K562 (cell line): Measurements from ENCODE around the gene KRT82. TPM values are rescaled to one million over a fixed set of nuclear protein-coding genes. Genes with fewer than 3 reads are reported as not detected.

Experiments used
- ATAC-seq: fragments of 200-7000 bp; cut with Tn5 transposase; 3 replicates; pipeline ENCODE4 v1.9.1; 2020; ENCODE audit warnings: moderate library complexity
- BruUV-seq: library from RNA; stranded (reverse); fragments of 400-500 nt; replicated peaks from 2 replicates; lab custom pipeline; 2021; lab: Mats Ljungman, UMichigan
- CTCF ChIA-PET: fragments of 300-600 bp; formaldehyde crosslinking; extraction: SDS; loops from one replicate; lab custom pipeline; 2021; ENCODE audit warnings: low intra/inter-chr PET ratio; lab: Yijun Ruan, JAX
- POLR2A ChIA-PET: fragments of 300-600, 350-650 bp; sonication (Branson Sonifier 250); formaldehyde crosslinking; extraction: SDS; loops from one replicate; lab custom pipeline; 2021; ENCODE audit warnings: antibody characterized with exemption, inconsistent platforms; lab: Yijun Ruan, JAX
- DNase-seq, 4 experiments: peaks; one replicate each; pipeline versions ENCODE4 v3.0.0 to v3.0.0-alpha.2; 2011 to 2018; ENCODE audit warnings: low spot score in 3 of 4, mixed read lengths in 3 of 4; ENCODE audit errors: extremely low read depth in 1 of 4
- FAIRE-seq: peaks from 2 replicates; lab custom pipeline; 2011; peaks lifted over from hg19 to GRCh38; lab: Jason Lieb, UNC
- H2AFZ ChIP-seq: 2 replicates; pipeline ENCODE4 v1.6.0; 2011; ENCODE audit warnings: low read depth, low read length, control low read depth, inconsistent platforms
- H3K27ac ChIP-seq: fragments of 200-600 bp; 3 replicates; pipeline ENCODE4 v1.8.0; 2011; ENCODE audit warnings: low read depth, mild to moderate bottlenecking, control low read depth, inconsistent platforms, low read length, moderate library complexity, mixed read lengths; ENCODE audit errors: extremely low read depth
- H3K27me3 ChIP-seq, 2 experiments: fragments of 300-600 bp in 1 of 2; 2 replicates in 1 of 2; 3 replicates in 1 of 2; pipeline versions ENCODE4 v1.6.0 to v1.8.0; 2011; ENCODE audit warnings: inconsistent platforms in 2 of 2, low read length in 2 of 2, mild to moderate bottlenecking in 1 of 2, mixed read lengths in 1 of 2, moderate library complexity in 1 of 2; ENCODE audit not compliant: control insufficient read depth in 2 of 2, insufficient read depth in 2 of 2
- H3K36me3 ChIP-seq: fragments of 300-600 bp; 3 replicates; pipeline ENCODE4 v1.8.0; 2011; ENCODE audit warnings: mild to moderate bottlenecking, low read length, inconsistent platforms; ENCODE audit not compliant: control insufficient read depth, insufficient read depth
- H3K4me1 ChIP-seq, 2 experiments: fragments of 200-600 bp in 1 of 2; replicated peaks in 1 of 2; 2 replicates in 1 of 2; 3 replicates in 1 of 2; pipeline versions ENCODE4 v1.5.1 to v1.8.0; 2011; ENCODE audit warnings: inconsistent platforms in 2 of 2, low read length in 2 of 2, mild to moderate bottlenecking in 1 of 2, mixed read lengths in 1 of 2, moderate library complexity in 1 of 2; ENCODE audit not compliant: control insufficient read depth in 2 of 2, insufficient read depth in 2 of 2
- H3K4me2 ChIP-seq: 2 replicates; pipeline ENCODE4 v1.6.1; 2011; ENCODE audit warnings: low read length, control low read depth, inconsistent platforms, mixed read lengths; ENCODE audit not compliant: insufficient read depth
- H3K4me3 ChIP-seq: fragments of 200-600 bp; sonication (generic), shearing (Covaris generic); 2 replicates; pipeline ENCODE4 v1.5.1; 2016; ENCODE audit warnings: control low read depth, inconsistent platforms
- H3K79me2 ChIP-seq: fragments of 200-600 bp; 3 replicates; pipeline ENCODE4 v1.8.0; 2011; ENCODE audit warnings: low read length, inconsistent platforms; ENCODE audit not compliant: control insufficient read depth, insufficient read depth
- H3K9ac ChIP-seq, 2 experiments: 2 replicates each; pipeline versions ENCODE4 v1.6.0 to v1.6.1; 2011; ENCODE audit warnings: low read depth in 2 of 2, low read length in 2 of 2, control low read depth in 1 of 2, inconsistent platforms in 1 of 2, mild to moderate bottlenecking in 1 of 2, mixed read lengths in 1 of 2; ENCODE audit not compliant: insufficient read depth in 1 of 2
- H3K9me1 ChIP-seq: one replicate; pipeline ENCODE4 v1.6.0; 2011; ENCODE audit warnings: inconsistent platforms, mild to moderate bottlenecking, low read length, moderate library complexity; ENCODE audit not compliant: control insufficient read depth, insufficient read depth
- H3K9me3 ChIP-seq: replicated peaks from 2 replicates; pipeline ENCODE4 v1.5.1; 2011; ENCODE audit warnings: low read depth, low read length, inconsistent platforms; ENCODE audit not compliant: control insufficient read depth, insufficient read depth
- H4K20me1 ChIP-seq: replicated peaks from 2 replicates; pipeline ENCODE4 v1.6.1; 2011; ENCODE audit warnings: low read length, inconsistent platforms, mixed read lengths; ENCODE audit not compliant: control insufficient read depth, insufficient read depth
- CUX1 ChIP-seq: fragments of 200-800 bp; sonication (Bioruptor generic); IDR thresholded peaks from 2 replicates; pipeline ENCODE4 v1.6.1; 2016; ENCODE audit warnings: missing genetic modification characterization, missing compliant biosample characterization
- FUS ChIP-seq: fragments of 200-400 bp; formaldehyde crosslinking; optimal IDR thresholded peaks from 2 replicates; pipeline ENCODE3; 2017; ENCODE audit warnings: low read depth, low read length
- MCM2 ChIP-seq: fragments of 450-650 bp; IDR thresholded peaks from 2 replicates; pipeline ENCODE4 v1.6.1; 2017; ENCODE audit warnings: low read depth, mild to moderate bottlenecking
- MTA3 ChIP-seq: fragments of 450-650 bp; formaldehyde crosslinking; IDR thresholded peaks from 2 replicates; pipeline ENCODE4 v1.6.1; 2017; ENCODE audit warnings: mild to moderate bottlenecking, borderline replicate concordance
- NFATC3 ChIP-seq: fragments of 450-650 bp; IDR thresholded peaks from 2 replicates; pipeline ENCODE4 v1.6.1; 2017; ENCODE audit warnings: mild to moderate bottlenecking
- SFPQ ChIP-seq: fragments of 200-400 bp; formaldehyde crosslinking; IDR thresholded peaks from 2 replicates; pipeline ENCODE4 v1.6.1; 2017; ENCODE audit warnings: mild to moderate bottlenecking, low read depth, low read length, moderate library complexity
- TAF15 ChIP-seq: fragments of 200-400 bp; formaldehyde crosslinking; IDR thresholded peaks from 2 replicates; pipeline ENCODE4 v1.6.1; 2017; ENCODE audit warnings: mild to moderate bottlenecking, low read depth, low read length, moderate library complexity
- ZKSCAN8 ChIP-seq: fragments of 200-800 bp; sonication (Bioruptor generic); IDR thresholded peaks from 2 replicates; pipeline ENCODE4 v1.6.1; 2016; ENCODE audit warnings: missing genetic modification characterization, missing compliant biosample characterization
- ZNF212 ChIP-seq: fragments of 450-650 bp; formaldehyde crosslinking; IDR thresholded peaks from 2 replicates; pipeline ENCODE4 v1.4.0; 2020; ENCODE audit warnings: mild to moderate bottlenecking
- ZNF239 ChIP-seq: fragments of 250-450 bp; sonication (Bioruptor Pico); IDR thresholded peaks from 2 replicates; pipeline ENCODE4 v1.4.0; 2020; ENCODE audit warnings: mild to moderate bottlenecking
- ZNF609 ChIP-seq: sonication (generic); formaldehyde crosslinking; IDR thresholded peaks from 2 replicates; pipeline ENCODE4 v1.8.1; 2023; ENCODE audit warnings: missing genetic modification reagents, mild to moderate bottlenecking, borderline replicate concordance
- WGBS: fragments of 100-300 bp; shearing (Covaris generic); methylation state at CpG from one replicate; pipeline ENCODE4 v1.1.6; 2016; ENCODE audit warnings: low coverage, mixed read lengths; ENCODE audit not compliant: insufficient coverage; ENCODE audit errors: missing lambda C conversion rate; 5-methylcytosine and 5-hydroxymethylcytosine counted together
- in situ Hi-C: fragments of 300-500 bp; cut with MboI; formaldehyde crosslinking; loops from 4 replicates; pipeline ENCODE4 v1.15.0; 2018; ENCODE audit warnings: inconsistent platforms, mixed read lengths
- intact Hi-C: fragments of 100-400 bp; cut with micrococcal nuclease; formaldehyde crosslinking; loops from 2 replicates; pipeline ENCODE4 v1.14.2; 2022
- polyA plus RNA-seq, 8 experiments: library from polyadenylated mRNA; depleted of rRNA in 4 of 8; stranded (reverse) in 5 of 8; unstranded in 3 of 8; fragments of >200 nt; fragmentation: Nextera tagmentation in 2 of 8; fragmentation: Illumina TruSeq in 1 of 8; extraction: Ambion mirVana in 2 of 8; extraction: Trizol in 1 of 8; gene quantifications; 2 replicates each; pipeline versions ENCODE4 v1.2.1 to v1.2.3, GENCODE V29; 2011 to 2014; ENCODE audit warnings: inconsistent platforms in 1 of 8, missing spikeins in 1 of 8
- total RNA-seq, 7 experiments: library from RNA; depleted of rRNA in 6 of 7; stranded (reverse); fragments of >200 nt in 6 of 7; fragmentation: Illumina TruSeq in 2 of 7; extraction: Trizol in 2 of 7; gene quantifications; 2 replicates each; pipeline versions ENCODE4 v1.2.1 to v1.2.3, GENCODE V29; 2011 to 2021; ENCODE audit warnings: low replicate concordance in 1 of 7

The KRT82 gene
- total and polyA plus RNA-seq, 9 of the 15 experiments (the other 6 are each of a cell fraction or from before 2014, with no cell fraction given), result not detected

- Histone ChIP-seq H3K36me3 (no peaks in the 10 kb centered on the region), H3K4me2 (no peak overlapping the region), H2AFZ (no peak overlapping the region), H3K4me1 (no peaks in the 10 kb centered on the region; a peak in 1 of 5 replicates), H3K9me1 (peaks cover 3% of the 10 kb centered on the region), H3K79me2 (no peaks in the 10 kb centered on the region), H3K27me3 (peaks cover 0 to 20% of the 10 kb centered on the region in 2 experiments; a peak in 2 of 5 replicates), H3K4me3 (no peak overlapping the region), H3K27ac (no peak overlapping the region), H3K9ac (no peak overlapping the region), H3K9me3 (no peaks in the 10 kb centered on the region), H4K20me1 (peaks cover 7% of the 10 kb centered on the region; the same call in 1 of the 2 replicates)
- no peak for ATAC-seq
- intact Hi-C loops (no loop called here), in situ Hi-C loops (no loop called here)
- no peak for FAIRE-seq
- 0% methylated on average over 1 of the region's 1 CpG for WGBS
- ChIA-PET POLR2A (interaction anchor here (0.7 kb wide), 1 partner anchor 9 kb away, joined by 3 read pairs; no protein-coding TSS in a partner anchor), CTCF (no interaction called here)
- BruUV-seq, result no TSS peak
- no peak for DNase-seq
- TF ChIP-seq ZNF239 (CRISPR knock-in tag) (no peak), FUS (no peak), ZKSCAN8 (CRISPR knock-in tag) (no peak), CUX1 (CRISPR knock-in tag) (no peak), ZNF609 (CRISPR knock-in tag) (no peak), MCM2 (no peak), TAF15 (no peak), NFATC3 (no peak), MTA3 (no peak), SFPQ (no peak), ZNF212 (CRISPR knock-in tag) (no peak)
These were observed 10.7 kb upstream of the KRT82 start for GRCh38 chr12:52416795-52417194.
